ENCODE measurements around the gene ITGAD. TPM values are rescaled to one million over a fixed set of nuclear protein-coding genes. Genes with fewer than 3 reads are reported as not detected.
"Not testable (repeated sequence)": the region's sequence is repeated elsewhere in the genome, so short reads cannot be mapped to it uniquely, and the experiment has no call there.

ITGAD gene
- total RNA-seq, 1 experiment from 2014 or later: not detected

DNA sequence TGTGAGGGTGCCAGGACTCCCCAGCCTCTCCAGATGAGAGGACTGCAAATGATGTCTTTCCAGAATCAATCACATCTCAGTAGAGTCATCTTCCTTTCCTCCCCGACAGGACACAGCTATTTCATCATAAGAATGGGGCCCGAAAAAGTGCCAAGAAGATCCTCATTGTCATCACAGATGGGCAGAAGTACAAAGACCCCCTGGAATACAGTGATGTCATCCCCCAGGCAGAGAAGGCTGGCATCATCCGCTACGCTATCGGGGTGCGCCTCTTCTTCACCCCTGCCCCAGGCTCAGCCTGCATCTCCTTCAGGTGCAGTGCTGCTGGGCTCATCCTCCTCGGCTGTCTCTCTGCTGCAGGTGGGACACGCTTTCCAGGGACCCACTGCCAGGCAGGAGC, 14.3 kb downstream of the ITGAD start:
- no peak overlapping the region for H3K4me3 ChIP-seq (ENCODE audit: insufficient read depth, low read depth, low read length)
- DNase-seq: no peak
- no peaks in the 10 kb centered on the region for H3K36me3 ChIP-seq (replicated peaks; ENCODE audit: control insufficient read depth, insufficient read depth, low read length)
- no peaks in the 10 kb centered on the region for H3K27me3 ChIP-seq (ENCODE audit: control insufficient read depth, insufficient read depth, low read length)

DNA sequence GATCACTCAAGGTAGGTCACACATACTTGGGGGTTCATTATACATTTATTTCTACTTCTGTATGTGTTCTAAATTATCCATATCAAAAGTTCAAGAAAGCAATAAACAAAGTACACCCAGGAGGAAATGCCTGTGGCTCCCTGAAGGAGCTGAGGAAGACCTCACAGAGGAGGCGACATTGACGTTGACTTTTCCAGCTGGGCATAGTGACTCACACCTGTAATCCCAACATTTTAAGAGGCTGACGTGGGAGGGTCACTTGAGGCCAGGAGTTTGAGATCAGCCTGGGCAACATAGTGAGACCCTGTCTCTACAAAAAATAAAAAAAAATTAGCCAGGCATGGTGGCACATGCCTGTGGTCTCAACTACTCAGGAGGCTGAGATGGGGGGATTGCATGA, 16.3 kb downstream of the ITGAD start:
- H3K4me3 ChIP-seq (ENCODE audit: insufficient read depth, low read depth, low read length): no peak overlapping the region
- H3K27me3 ChIP-seq (ENCODE audit: control insufficient read depth, insufficient read depth, low read length): no peaks in the 10 kb centered on the region
- H3K36me3 ChIP-seq (replicated peaks; ENCODE audit: control insufficient read depth, insufficient read depth, low read length): no peaks in the 10 kb centered on the region
- DNase-seq: no peak

DNA sequence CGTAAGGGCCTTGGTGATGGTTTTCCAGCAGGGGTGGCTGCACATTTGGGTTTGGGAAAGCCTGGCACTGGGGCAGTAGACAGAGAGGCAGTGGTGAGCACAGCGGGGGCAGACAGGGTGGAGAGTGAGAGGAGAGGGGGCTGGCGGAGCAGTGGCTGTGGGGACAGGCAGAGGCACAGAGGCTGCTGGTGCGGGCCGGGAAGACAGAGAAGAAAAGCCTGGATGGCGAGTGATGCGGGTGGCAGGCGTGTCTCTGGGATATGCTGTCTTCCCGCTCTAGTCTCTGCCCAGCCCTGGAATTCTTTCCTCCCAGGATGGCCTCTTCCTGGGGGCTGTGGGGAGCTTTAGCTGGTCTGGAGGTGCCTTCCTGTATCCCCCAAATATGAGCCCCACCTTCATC, 16.9 kb downstream of the ITGAD start:
- Histone ChIP-seq H3K36me3 (replicated peaks; ENCODE audit: control insufficient read depth, insufficient read depth, low read length) (no peaks in the 10 kb centered on the region), H3K27me3 (ENCODE audit: control insufficient read depth, insufficient read depth, low read length) (no peaks in the 10 kb centered on the region), H3K4me3 (ENCODE audit: insufficient read depth, low read depth, low read length) (no peak overlapping the region)
- DNase-seq: peak; percentile 49

DNA sequence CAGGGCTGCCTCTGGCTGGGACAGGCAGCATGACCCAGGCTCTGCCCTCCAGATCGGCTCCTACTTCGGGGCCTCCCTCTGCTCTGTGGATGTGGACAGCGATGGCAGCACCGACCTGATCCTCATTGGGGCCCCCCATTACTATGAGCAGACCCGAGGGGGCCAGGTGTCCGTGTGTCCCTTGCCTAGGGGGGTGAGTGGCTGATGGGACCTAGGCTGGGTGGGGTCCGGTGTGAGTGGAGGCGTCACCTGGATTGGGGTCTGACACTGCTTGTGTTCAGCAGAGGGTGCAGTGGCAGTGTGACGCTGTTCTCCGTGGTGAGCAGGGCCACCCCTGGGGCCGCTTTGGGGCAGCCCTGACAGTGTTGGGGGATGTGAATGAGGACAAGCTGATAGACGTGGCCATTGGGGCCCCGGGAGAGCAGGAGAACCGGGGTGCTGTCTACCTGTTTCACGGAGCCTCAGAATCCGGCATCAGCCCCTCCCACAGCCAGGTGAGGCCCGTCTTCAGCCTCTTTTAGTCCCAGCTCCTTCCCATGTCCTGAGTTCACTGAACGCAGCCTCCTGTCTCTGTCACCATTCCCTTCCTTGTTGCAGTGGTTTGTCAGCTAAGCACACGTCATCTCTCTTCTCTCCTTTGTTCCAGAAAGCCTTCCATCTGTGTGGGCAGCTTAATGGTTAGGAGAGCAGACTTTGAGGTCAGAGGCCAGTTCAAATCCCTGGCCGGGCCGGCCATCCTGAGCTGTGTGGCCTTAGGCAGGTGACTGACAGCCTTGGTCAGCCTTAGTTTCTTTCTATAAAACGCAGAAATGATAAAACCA, 18.1 kb downstream of the ITGAD start:
- no peak for DNase-seq
- no peaks in the 10 kb centered on the region for H3K36me3 ChIP-seq (replicated peaks; ENCODE audit: control insufficient read depth, insufficient read depth, low read length)
- no peaks in the 10 kb centered on the region for H3K27me3 ChIP-seq (ENCODE audit: control insufficient read depth, insufficient read depth, low read length)
- H3K4me3 ChIP-seq (ENCODE audit: insufficient read depth, low read depth, low read length): no peak overlapping the region

DNA sequence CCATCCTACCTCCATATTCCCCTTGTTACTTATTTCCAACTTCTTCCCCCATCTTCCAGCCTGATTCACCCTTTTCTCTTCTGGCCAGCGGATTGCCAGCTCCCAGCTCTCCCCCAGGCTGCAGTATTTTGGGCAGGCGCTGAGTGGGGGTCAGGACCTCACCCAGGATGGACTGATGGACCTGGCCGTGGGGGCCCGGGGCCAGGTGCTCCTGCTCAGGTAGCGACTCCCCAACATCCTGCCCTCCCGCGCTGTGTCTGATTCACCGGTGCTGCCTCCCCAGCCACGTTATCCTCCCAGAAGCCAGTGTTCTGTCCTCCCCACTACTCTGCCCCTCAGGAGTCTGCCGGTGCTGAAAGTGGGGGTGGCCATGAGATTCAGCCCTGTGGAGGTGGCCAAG, 19.6 kb downstream of the ITGAD start:
- no peak for DNase-seq
- Histone ChIP-seq H3K36me3 (replicated peaks; ENCODE audit: control insufficient read depth, insufficient read depth, low read length) (no peaks in the 10 kb centered on the region), H3K27me3 (ENCODE audit: control insufficient read depth, insufficient read depth, low read length) (no peaks in the 10 kb centered on the region), H3K4me3 (ENCODE audit: insufficient read depth, low read depth, low read length) (no peak overlapping the region)

DNA sequence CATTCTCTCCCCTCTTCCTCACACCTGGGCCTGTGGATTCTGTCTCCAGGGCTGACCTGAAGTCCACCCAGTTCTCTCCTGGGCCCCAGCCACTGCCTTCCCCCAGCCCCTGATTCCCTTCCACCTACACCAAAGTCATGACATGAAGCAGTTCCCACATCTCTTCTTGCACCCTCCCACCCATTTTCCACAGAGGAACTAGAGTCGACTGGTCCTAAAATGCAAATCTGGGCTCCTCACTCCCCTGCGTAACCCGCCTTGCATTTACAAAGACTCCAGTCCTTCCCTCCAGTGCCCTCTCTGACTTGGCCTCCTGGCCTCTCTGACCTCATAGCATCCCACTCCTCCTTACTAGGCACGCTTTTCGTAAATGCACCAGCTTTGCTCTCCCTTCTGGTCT, 20.2 kb downstream of the ITGAD start:
- DNase-seq: no peak
- H3K36me3 ChIP-seq (replicated peaks; ENCODE audit: control insufficient read depth, insufficient read depth, low read length): no peaks in the 10 kb centered on the region
- H3K4me3 ChIP-seq (ENCODE audit: insufficient read depth, low read depth, low read length): no peak overlapping the region
- H3K27me3 ChIP-seq (ENCODE audit: control insufficient read depth, insufficient read depth, low read length): no peaks in the 10 kb centered on the region

DNA sequence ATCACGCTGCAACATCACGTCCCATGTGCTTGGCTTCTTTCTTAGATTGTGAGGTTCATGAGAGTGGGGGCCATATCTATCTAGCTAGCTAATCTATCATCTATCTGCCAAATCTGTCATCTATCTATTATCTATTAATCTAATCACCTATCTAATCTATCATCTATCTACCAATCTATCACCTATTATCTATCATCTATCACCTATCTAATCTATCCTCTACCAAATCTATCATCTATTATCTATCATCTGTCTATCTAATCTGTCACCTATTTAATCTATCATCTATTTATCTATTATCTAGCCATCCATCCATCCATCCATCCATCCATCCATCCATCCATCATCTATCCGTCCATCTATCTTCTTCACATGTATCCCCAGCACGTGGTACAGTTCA, 20.8 kb downstream of the ITGAD start:
- H3K27me3 ChIP-seq (ENCODE audit: control insufficient read depth, insufficient read depth, low read length): no peaks in the 10 kb centered on the region
- no peak for DNase-seq
- no peaks in the 10 kb centered on the region for H3K36me3 ChIP-seq (replicated peaks; ENCODE audit: control insufficient read depth, insufficient read depth, low read length)
- no peak overlapping the region for H3K4me3 ChIP-seq (ENCODE audit: insufficient read depth, low read depth, low read length)

DNA sequence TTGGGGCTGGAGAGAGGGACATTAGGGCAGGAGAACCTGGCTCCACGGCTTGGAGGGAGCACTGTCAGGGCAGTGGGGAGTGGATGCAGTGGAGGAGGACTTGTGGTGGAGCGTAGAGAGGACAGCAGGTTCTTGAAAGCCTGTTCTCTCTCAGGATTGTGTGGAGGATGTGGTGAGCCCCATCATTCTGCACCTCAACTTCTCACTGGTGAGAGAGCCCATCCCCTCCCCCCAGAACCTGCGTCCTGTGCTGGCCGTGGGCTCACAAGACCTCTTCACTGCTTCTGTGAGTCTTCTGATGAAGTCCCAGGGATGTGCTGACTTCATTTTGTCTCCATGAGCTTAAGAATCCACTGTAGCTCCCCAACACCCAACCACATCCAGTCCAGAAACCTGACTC, 21.6 kb downstream of the ITGAD start:
- Histone ChIP-seq H3K36me3 (replicated peaks; ENCODE audit: control insufficient read depth, insufficient read depth, low read length) (no peaks in the 10 kb centered on the region), H3K27me3 (ENCODE audit: control insufficient read depth, insufficient read depth, low read length) (no peaks in the 10 kb centered on the region), H3K4me3 (ENCODE audit: insufficient read depth, low read depth, low read length) (no peak overlapping the region)
- no peak for DNase-seq

DNA sequence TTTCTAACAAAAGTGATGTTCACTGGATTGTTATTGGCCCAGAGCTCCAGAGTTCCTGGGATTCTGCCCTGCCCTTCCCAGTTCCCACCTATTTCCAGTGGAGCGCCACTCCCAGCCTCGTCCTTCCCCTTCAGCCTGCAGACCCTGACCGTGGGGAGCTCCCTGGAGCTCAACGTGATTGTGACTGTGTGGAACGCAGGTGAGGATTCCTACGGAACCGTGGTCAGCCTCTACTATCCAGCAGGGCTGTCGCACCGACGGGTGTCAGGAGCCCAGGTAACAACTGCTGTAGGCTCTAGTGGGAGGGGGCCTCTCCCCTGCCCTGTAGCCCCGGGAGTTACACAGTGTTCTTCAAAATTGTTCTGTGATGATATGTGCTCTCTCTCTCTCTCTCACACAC, 23.2 kb downstream of the ITGAD start:
- Histone ChIP-seq H3K27me3 (ENCODE audit: control insufficient read depth, insufficient read depth, low read length) (no peaks in the 10 kb centered on the region), H3K36me3 (replicated peaks; ENCODE audit: control insufficient read depth, insufficient read depth, low read length) (no peaks in the 10 kb centered on the region), H3K4me3 (ENCODE audit: insufficient read depth, low read depth, low read length) (no peak overlapping the region)
- no peak for DNase-seq

DNA sequence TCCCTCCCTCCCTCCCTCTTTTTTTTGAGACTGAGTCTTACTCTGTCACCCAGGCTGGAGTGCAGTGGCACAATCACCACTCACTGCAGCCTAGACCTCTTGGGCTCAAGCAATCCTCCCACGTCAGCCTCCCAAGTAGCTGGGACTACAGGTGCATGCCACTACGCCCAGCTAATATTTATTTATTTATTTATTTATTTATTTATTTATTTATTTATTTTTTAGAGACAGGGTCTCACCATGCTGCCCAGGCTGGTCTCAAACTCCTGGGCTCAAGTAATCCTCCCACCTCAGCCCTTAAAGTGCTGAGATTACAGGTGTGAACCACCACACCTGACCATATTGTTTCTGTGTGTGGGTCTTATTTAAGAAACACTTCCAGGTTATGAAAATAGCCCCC, 23.9 kb downstream of the ITGAD start:
- H3K27me3 ChIP-seq (ENCODE audit: control insufficient read depth, insufficient read depth, low read length); H3K36me3 ChIP-seq (replicated peaks; ENCODE audit: control insufficient read depth, insufficient read depth, low read length); H3K4me3 ChIP-seq (ENCODE audit: insufficient read depth, low read depth, low read length); DNase-seq: not testable (repeated sequence)

DNA sequence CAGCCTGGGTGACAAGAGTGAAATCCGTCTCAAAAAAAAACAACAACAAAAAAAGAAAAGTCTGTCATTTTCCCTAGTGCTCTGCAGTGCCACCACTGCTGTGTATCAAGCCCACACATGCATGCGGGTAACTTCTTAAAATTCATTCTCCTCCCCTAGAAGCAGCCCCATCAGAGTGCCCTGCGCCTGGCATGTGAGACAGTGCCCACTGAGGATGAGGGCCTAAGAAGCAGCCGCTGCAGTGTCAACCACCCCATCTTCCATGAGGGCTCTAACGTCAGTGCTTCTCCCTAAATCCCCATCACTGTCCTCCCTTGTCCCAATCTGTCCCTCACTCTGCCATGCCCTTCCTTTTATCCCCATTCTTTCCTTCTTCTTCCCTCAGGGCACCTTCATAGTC, 24.8 kb downstream of the ITGAD start:
- Histone ChIP-seq H3K4me3 (ENCODE audit: insufficient read depth, low read depth, low read length) (no peak overlapping the region), H3K36me3 (replicated peaks; ENCODE audit: control insufficient read depth, insufficient read depth, low read length) (no peaks in the 10 kb centered on the region), H3K27me3 (ENCODE audit: control insufficient read depth, insufficient read depth, low read length) (no peaks in the 10 kb centered on the region)
- DNase-seq: no peak

DNA sequence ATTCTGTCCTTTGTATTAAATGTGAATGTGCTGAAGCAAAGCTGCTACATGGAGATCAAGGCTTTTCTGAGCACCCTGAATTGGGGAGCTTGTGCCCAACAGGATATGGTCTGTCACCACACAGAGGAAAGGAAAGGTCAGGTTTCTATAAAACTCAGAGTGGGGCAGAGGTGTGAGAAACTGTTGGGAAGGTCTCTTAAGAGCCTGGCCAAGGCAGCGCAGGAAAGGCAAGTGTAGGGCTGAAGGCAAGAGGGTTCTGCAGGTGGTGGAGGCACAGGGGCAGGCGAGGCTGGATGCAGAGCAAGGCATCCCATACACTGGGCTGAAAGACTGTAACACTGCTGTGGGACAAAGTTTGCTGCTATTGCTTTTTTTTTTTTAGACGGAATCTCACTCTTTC, 26.9 kb downstream of the ITGAD start:
- no peak overlapping the region for H3K4me3 ChIP-seq (ENCODE audit: insufficient read depth, low read depth, low read length)
- no peaks in the 10 kb centered on the region for H3K36me3 ChIP-seq (replicated peaks; ENCODE audit: control insufficient read depth, insufficient read depth, low read length)
- no peaks in the 10 kb centered on the region for H3K27me3 ChIP-seq (ENCODE audit: control insufficient read depth, insufficient read depth, low read length)
- DNase-seq: no peak

DNA sequence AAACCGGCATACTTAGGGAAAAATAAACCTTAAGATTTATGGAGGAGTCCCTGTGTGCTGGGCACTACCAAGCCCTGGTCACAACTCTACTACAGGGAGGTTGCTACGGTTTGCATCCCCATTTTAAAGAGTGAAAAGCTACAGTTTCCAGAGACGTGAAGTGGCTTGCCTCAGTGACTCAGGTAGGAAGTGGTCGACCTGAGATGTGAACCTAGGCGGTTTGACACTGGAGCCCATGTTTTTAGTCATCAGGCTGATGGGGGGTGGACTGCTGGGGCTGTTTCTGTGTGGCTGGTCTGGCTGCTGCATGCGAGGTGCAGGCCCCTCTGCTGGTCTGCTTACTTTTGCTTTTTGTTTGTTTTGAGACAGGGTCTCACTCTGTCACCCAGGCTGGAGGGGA, 28.5 kb downstream of the ITGAD start:
- H3K36me3 ChIP-seq (replicated peaks; ENCODE audit: control insufficient read depth, insufficient read depth, low read length): no peaks in the 10 kb centered on the region
- no peak for DNase-seq
- no peak overlapping the region for H3K4me3 ChIP-seq (ENCODE audit: insufficient read depth, low read depth, low read length)
- no peaks in the 10 kb centered on the region for H3K27me3 ChIP-seq (ENCODE audit: control insufficient read depth, insufficient read depth, low read length)

DNA sequence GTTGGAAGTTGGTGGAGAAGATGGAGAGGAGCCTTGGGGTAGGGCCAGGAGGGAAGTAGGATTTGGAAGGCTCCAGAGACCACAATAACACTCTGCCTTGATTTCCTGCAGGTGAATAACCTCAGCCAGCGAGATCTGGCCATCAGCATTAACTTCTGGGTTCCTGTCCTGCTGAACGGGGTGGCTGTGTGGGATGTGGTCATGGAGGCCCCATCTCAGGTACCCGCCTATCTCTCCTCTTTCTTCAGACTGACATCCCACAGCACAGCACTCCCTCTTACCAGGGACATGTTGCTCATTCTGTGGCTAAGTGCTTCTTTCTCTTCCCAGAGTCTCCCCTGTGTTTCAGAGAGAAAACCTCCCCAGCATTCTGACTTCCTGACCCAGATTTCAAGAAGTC, 30.1 kb downstream of the ITGAD start:
- no peak for DNase-seq
- Histone ChIP-seq H3K27me3 (ENCODE audit: control insufficient read depth, insufficient read depth, low read length) (peaks cover 9% of the 10 kb centered on the region), H3K36me3 (replicated peaks; ENCODE audit: control insufficient read depth, insufficient read depth, low read length) (no peaks in the 10 kb centered on the region), H3K4me3 (ENCODE audit: insufficient read depth, low read depth, low read length) (no peak overlapping the region)

DNA sequence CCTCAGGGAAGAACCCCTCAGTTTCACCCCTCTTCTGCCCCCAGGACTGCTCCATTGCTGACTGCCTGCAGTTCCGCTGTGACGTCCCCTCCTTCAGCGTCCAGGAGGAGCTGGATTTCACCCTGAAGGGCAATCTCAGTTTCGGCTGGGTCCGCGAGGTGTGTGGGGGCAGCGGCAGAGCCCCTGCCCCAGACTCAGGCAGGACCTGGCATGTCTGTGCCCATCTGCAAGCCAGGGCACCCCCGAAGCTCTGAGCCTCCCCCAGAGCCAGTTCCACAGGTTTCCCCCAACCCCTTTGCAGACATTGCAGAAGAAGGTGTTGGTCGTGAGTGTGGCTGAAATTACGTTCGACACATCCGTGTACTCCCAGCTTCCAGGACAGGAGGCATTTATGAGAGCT, 30.7 kb downstream of the ITGAD start:
- peaks cover 9% of the 10 kb centered on the region for H3K27me3 ChIP-seq (ENCODE audit: control insufficient read depth, insufficient read depth, low read length)
- peak; percentile 28 for DNase-seq
- H3K36me3 ChIP-seq (replicated peaks; ENCODE audit: control insufficient read depth, insufficient read depth, low read length): no peaks in the 10 kb centered on the region
- no peak overlapping the region for H3K4me3 ChIP-seq (ENCODE audit: insufficient read depth, low read depth, low read length)

Measured in H7 (cell line).